Measurements from ENCODE around the gene CCDC9. TPM values are rescaled to one million over a fixed set of nuclear protein-coding genes. Genes with fewer than 3 reads are reported as not detected.

CCDC9 gene
- total and polyA plus RNA-seq, 2 of the 13 experiments (the other 11 are each of a cell fraction or from before 2014, with no cell fraction given) = 2.9 to 6.3 TPM

- TF ChIP-seq ZNF407 (CRISPR knock-in tag; IDR thresholded peaks at IDR 0.05; ENCODE audit: not compliant biosample characterization) = no peak
- TF ChIP-seq SRSF4 (IDR thresholded peaks at IDR 0.05; ENCODE audit: low read depth, low read length, poor library complexity, severe bottlenecking) = no peak
- no peak for TF ChIP-seq ZNF24 (IDR thresholded peaks at IDR 0.05)
- TF ChIP-seq SMARCE1 (IDR thresholded peaks at IDR 0.05; ENCODE audit: borderline replicate concordance) = no peak
- no peak for TF ChIP-seq GLMP (CRISPR knock-in tag; IDR thresholded peaks at IDR 0.05; ENCODE audit: borderline replicate concordance)
- no peak for TF ChIP-seq ZNF136 (CRISPR knock-in tag; IDR thresholded peaks at IDR 0.05; ENCODE audit: low read depth)
- TF ChIP-seq SAFB2 (CRISPR knock-in tag; IDR thresholded peaks at IDR 0.05; ENCODE audit: borderline replicate concordance, low read depth) = no peak
- no peak for TF ChIP-seq ZNF770 (CRISPR knock-in tag; IDR thresholded peaks at IDR 0.05)
- TF ChIP-seq ZNF768 (CRISPR knock-in tag; IDR thresholded peaks at IDR 0.05) = no peak; the same call in 1 of the 2 replicates
- TF ChIP-seq ZFP36L2 (CRISPR knock-in tag; IDR thresholded peaks at IDR 0.05) = no peak
- no peak for TF ChIP-seq ZNF251 (CRISPR knock-in tag; IDR thresholded peaks at IDR 0.05)
- TF ChIP-seq CEBPG (CRISPR knock-in tag; IDR thresholded peaks at IDR 0.05) = peak; percentile 22; the same call in 1 of the 2 replicates
- TF ChIP-seq GABPB1 (CRISPR knock-in tag; IDR thresholded peaks at IDR 0.05) = peak; percentile 19; the same call in 1 of the 2 replicates
- peak; percentile 17 for TF ChIP-seq HNRNPLL (IDR thresholded peaks at IDR 0.05; ENCODE audit: low read depth, low read length, poor library complexity, severe bottlenecking)
- 0 out of 2 replicates have a peak, but pooled peaks have one; percentile 27 for TF ChIP-seq ZSCAN25 (CRISPR knock-in tag; IDR thresholded peaks at IDR 0.05)
- TF ChIP-seq ADNP (CRISPR knock-in tag; IDR thresholded peaks at IDR 0.05) = no peak
These were observed 28.0 kb upstream of the CCDC9 start (continued) for GRCh38 chr19:47228168-47228936.
